ENCODE results near the gene CXCL6.

GRCh38 chr4:73841243-73841925 lies 4.9 kb downstream of the CXCL6 start:
- TF ChIP-seq RAD21 (IDR thresholded peaks at IDR 0.05; ENCODE audit: low read length) (no peak), GABPA (IDR thresholded peaks at IDR 0.05; ENCODE audit: low read depth) (no peak), CTCF (IDR thresholded peaks at IDR 0.05) (no peak), POLR2AphosphoS5 (IDR thresholded peaks at IDR 0.05; ENCODE audit: low read depth, low read length) (no peak), SIN3A (IDR thresholded peaks at IDR 0.05; ENCODE audit: borderline replicate concordance, low read depth, low read length) (no peak), FOXM1 (IDR thresholded peaks at IDR 0.05; ENCODE audit: low read depth) (no peak), TAF1 (IDR thresholded peaks at IDR 0.05; ENCODE audit: borderline replicate concordance, low read depth, low read length) (no peak), TEAD4 (IDR thresholded peaks at IDR 0.05; ENCODE audit: borderline replicate concordance, insufficient read depth) (no peak), MEF2A (IDR thresholded peaks at IDR 0.05; ENCODE audit: borderline replicate concordance, low read depth) (no peak), RFX5 (IDR thresholded peaks at IDR 0.05; ENCODE audit: low read length) (no peak)
